AG10803 (cell line): ENCODE measurements around the gene CFAP46.

Experiments
- DNase-seq: peaks from one replicate; pipeline ENCODE4 v3.0.0; 2010; ENCODE audit warnings: low read depth
- H3K4me3 ChIP-seq: 2 replicates; pipeline ENCODE4 v1.5.1; 2011; ENCODE audit warnings: mild to moderate bottlenecking, low read length, control low read depth
- CTCF ChIP-seq: conservative IDR thresholded peaks from 2 replicates; pipeline ENCODE4 v1.5.1; 2011; ENCODE audit warnings: mild to moderate bottlenecking, low read length, control low read depth, inconsistent platforms

CFAP46 gene

DNA sequence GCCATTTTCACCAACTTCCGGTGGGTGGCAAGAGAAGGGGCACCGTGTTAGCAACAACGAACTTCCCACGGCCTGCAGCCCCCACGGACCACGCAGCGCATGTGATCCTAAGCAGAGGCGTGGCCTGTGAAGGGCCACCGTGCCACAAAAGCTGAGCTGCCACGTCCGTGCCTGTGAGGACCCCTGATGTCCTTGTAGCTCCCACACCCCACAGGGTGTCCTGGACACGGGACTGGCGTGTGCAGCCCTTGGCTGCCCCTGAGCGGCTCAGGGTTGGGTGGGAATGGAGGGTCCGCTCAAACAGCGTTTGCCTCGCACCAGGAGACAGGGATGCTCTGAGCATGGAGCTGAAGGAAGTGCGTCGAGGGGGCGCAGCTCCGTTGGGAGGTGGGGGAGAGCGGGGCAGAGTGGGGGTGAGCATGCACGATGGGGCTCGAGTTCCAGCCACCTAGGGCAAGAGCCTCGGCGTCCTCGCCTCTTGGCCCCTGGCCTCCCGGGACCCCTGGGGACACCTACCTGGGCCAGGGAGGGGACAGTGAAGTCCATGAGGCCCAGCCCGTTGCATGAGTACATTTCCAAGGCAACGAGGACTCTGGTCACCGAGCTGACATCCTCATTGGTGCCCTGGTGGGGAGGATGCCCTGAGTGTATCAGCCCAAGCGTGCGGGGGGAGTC is 33.6 kb downstream of the CFAP46 start:
- no peak for TF ChIP-seq CTCF
- H3K4me3 ChIP-seq, result no peak overlapping the region
- DNase-seq, result no peak

- DNase-seq, result no peak
- no peak overlapping the region for H3K4me3 ChIP-seq
- no peak for TF ChIP-seq CTCF
These were observed 34.3 kb downstream of the CFAP46 start for GRCh38 chr10:132907821-132908620.

DNA sequence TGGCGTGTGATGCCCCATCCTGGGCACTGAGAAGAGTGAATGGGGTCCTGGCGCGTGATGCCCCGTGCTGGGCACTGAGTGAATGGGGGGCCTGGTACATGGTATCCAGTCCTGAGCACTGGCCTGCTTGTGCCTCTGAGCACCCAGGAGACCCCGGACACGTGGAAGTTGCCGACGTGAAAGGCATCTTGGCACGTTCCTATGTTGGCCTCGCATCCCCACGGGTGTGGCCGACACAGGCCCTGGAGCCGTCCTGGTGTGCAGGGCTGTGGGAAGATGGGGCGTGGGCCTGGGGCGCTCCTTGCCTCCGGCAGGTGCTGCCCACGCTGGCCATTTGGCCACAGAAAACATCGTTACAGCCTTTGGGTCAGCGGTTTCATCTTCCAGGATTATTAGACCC is 35.5 kb downstream of the CFAP46 start:
- no peak overlapping the region for H3K4me3 ChIP-seq
- TF ChIP-seq CTCF, result no peak
- DNase-seq, result no peak

GRCh38 chr10:132906106-132906505 is 36.3 kb downstream of the CFAP46 start:
- H3K4me3 ChIP-seq, result no peak overlapping the region
- DNase-seq, result no peak
- no peak for TF ChIP-seq CTCF

- no peak overlapping the region for H3K4me3 ChIP-seq
- no peak for TF ChIP-seq CTCF
- DNase-seq, result no peak
These were observed 36.7 kb downstream of the CFAP46 start for GRCh38 chr10:132905661-132906060.

DNA sequence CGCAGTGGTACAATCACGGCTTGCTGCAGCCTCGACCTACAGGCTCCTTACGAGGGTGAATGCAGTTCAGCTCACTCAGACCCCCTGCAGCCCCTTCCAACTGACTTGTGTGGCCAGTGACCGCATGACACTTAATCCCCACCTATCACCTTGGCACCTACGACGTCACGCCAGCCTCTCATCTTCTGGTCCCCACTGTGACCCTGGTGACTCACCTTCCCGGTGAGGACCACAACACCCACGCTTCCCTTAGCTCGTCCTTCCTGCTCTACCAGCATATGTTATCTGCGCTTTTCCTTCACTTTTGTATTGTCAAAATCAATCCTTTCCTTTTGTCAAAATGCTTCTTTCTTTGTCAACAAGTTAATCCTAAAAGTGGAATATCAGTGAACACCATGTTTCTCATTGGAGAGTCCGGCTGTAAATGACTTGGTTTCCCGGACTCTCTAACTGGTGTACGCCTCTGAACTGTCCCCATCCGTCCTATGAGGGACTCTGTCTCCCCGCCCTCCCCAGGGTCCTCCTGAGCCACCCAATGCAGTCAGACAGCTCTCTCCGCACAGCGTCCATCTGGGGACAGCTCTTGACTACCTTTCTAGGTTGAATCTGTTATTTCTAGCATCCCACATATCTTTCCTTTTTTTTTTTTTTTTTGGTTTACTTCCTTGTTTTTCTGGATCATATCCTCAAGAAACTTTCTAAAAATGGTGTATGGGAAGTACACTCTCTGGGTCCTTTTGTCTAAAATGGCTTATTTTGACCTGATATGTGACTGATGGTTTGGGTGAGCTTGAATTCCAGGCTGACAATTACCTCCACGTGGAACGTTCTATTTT is 37.3 kb downstream of the CFAP46 start:
- H3K4me3 ChIP-seq, result no peak overlapping the region
- TF ChIP-seq CTCF, result no peak
- no peak for DNase-seq
